Activated B cell treated with CpG ODN at 0.5 μM for 24 hours (primary cell): ENCODE results near the gene PPP6C. TPM values are rescaled to one million over a fixed set of nuclear protein-coding genes. Genes with fewer than 3 reads are reported as not detected.
A peak's percentile ranks its signal among the peaks of the same experiment; 100 is the strongest.
"Not testable (repeated sequence)": the region's sequence is repeated elsewhere in the genome, so short reads cannot be mapped to it uniquely, and the experiment has no call there.

ENCODE experiments used
- ATAC-seq: fragments of 200-7000 bp; cut with Tn5 transposase; one replicate; pipeline ENCODE4 v1.10.0; 2021; ENCODE audit warnings: low read depth, mild to moderate bottlenecking, moderate library complexity
- CTCF ChIA-PET: fragments of 350-600 bp; sonication (Branson Sonifier 250); formaldehyde crosslinking; loops from one replicate; lab custom pipeline; 2021; ENCODE audit warnings: antibody characterized with exemption; lab: Charles Lee
- POLR2A ChIA-PET: fragments of 350-600 bp; sonication (Branson Sonifier 250); formaldehyde crosslinking; loops from one replicate; lab custom pipeline; 2021; ENCODE audit warnings: antibody characterized with exemption; lab: Charles Lee
- DNase-seq: peaks from one replicate; pipeline ENCODE4 v3.0.0; 2022
- H3K27ac Mint-ChIP-seq: one replicate; pipeline ENCODE4 v1.8.0; 2020; ENCODE audit warnings: mixed read lengths
- H3K27me3 Mint-ChIP-seq: one replicate; pipeline ENCODE4 v1.8.0; 2021; ENCODE audit warnings: mixed read lengths
- H3K36me3 Mint-ChIP-seq: one replicate; pipeline ENCODE4 v1.8.0; 2021; ENCODE audit warnings: low read depth, mixed read lengths
- H3K4me1 Mint-ChIP-seq: one replicate; pipeline ENCODE4 v1.8.0; 2021; ENCODE audit warnings: mixed read lengths
- H3K4me3 Mint-ChIP-seq: one replicate; pipeline ENCODE4 v1.8.0; 2020; ENCODE audit warnings: mild to moderate bottlenecking, mixed read lengths
- H3K9me3 Mint-ChIP-seq: one replicate; pipeline ENCODE4 v1.8.0; 2020; ENCODE audit warnings: mixed read lengths
- intact Hi-C: fragments of 100-400 bp; cut with micrococcal nuclease; formaldehyde crosslinking; loops from one replicate; pipeline ENCODE4 v1.15.1; 2024
- total RNA-seq: library from RNA; stranded (reverse); gene quantifications from 2 replicates; pipeline ENCODE4 v1.2.3, GENCODE V29; 2022
- TF ChIP-seq, protein P1 (sequence below): fragments of 200-600 bp; IDR thresholded peaks from one replicate; pipeline ENCODE4 v1.8.0; 2022; ENCODE audit warnings: antibody characterized with exemption, mild to moderate bottlenecking

Gene PPP6C
- total RNA-seq, 1 donor from 2014 or later, result 41.2 TPM

GRCh38 chr9:125190361-125190801 lies 778 bp upstream of the PPP6C start:
- DNase-seq (no peak), ATAC-seq (no peak)
- Mint-ChIP-seq H3K36me3 (peaks cover 10% of the 10 kb centered on the region), H3K27me3 (no peaks in the 10 kb centered on the region), H3K4me3 (peak overlapping the region; percentile 97), H3K27ac (peak overlapping the region; percentile 91), H3K9me3 (no peaks in the 10 kb centered on the region), H3K4me1 (peaks cover 46% of the 10 kb centered on the region)
- ChIA-PET CTCF (no interaction called here), POLR2A (interaction anchor here (0.6 to 4.5 kb wide), 5 partner anchors 9 to 297 kb away, joined by 3 to 36 read pairs (median 8); partner anchors contain the start of genes GAPVD1, HSPA5 and RABEPK)
- TF ChIP-seq, protein P1, sequence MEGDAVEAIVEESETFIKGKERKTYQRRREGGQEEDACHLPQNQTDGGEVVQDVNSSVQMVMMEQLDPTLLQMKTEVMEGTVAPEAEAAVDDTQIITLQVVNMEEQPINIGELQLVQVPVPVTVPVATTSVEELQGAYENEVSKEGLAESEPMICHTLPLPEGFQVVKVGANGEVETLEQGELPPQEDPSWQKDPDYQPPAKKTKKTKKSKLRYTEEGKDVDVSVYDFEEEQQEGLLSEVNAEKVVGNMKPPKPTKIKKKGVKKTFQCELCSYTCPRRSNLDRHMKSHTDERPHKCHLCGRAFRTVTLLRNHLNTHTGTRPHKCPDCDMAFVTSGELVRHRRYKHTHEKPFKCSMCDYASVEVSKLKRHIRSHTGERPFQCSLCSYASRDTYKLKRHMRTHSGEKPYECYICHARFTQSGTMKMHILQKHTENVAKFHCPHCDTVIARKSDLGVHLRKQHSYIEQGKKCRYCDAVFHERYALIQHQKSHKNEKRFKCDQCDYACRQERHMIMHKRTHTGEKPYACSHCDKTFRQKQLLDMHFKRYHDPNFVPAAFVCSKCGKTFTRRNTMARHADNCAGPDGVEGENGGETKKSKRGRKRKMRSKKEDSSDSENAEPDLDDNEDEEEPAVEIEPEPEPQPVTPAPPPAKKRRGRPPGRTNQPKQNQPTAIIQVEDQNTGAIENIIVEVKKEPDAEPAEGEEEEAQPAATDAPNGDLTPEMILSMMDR, result no peak
- intact Hi-C loops, result no loop called here

DNA sequence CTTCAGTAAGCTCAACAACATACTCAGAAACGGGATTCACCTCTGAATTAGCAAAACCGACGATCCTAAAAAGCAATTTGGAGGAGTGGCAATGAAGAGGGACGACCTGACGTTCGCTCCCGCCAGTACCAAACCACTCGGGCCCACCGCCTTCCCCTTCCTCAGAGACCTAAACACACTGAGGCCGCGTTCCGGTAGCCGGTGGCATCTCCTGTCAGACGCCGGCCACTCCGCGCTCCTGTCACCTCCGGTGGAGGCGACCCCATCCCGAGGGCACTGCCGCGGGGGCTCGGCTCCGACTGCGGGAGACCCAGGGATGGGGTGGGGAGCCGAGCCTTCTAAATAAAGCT lies 617 bp downstream of the PPP6C start:
- Mint-ChIP-seq H3K4me1 (peaks cover 41% of the 10 kb centered on the region), H3K36me3 (peaks cover 16% of the 10 kb centered on the region), H3K9me3 (no peaks in the 10 kb centered on the region), H3K4me3 (peak overlapping the region; percentile 97), H3K27ac (peak overlapping the region; percentile 91), H3K27me3 (no peaks in the 10 kb centered on the region)
- POLR2A ChIA-PET, result interaction anchor here (0.7 to 4.5 kb wide), 3 partner anchors 11 to 52 kb away, joined by 3 to 36 read pairs (median 25); partner anchors contain the start of genes HSPA5 and RABEPK
- CTCF ChIA-PET, result no interaction called here
- TF ChIP-seq, protein P1, result no peak
- DNase-seq (no peak), ATAC-seq (peak; percentile 6)
- intact Hi-C loops, result loop anchor here (1.0 to 5.0 kb wide), 8 partner anchors 11 to 418 kb away; partner anchors contain the start of genes ARPC5L, GAPVD1, GOLGA1 and HSPA5

GRCh38 chr9:125183561-125183960 lies 6.0 kb downstream of the PPP6C start:
- Mint-ChIP-seq H3K27me3 (no peaks in the 10 kb centered on the region), H3K27ac (no peak overlapping the region)
- POLR2A ChIA-PET, result no interaction called here

DNA sequence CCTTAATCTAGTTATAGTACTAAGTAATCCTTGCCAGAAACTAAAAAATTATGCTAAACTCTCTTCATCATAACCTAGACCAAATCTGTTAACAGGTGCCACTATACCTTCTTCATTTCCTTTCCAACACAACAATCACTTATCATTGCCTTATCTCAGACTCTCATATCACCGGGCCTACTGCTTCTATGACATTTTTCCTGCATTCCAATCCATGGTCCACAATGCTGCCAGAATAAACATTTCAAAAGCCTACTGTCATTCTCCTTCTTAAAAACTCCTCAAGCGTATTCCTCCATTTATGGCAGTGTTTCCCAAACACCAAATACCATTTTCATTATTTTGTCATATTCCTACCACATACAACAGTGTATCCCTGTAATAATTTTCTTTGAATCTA lies 6.5 kb downstream of the PPP6C start:
- Mint-ChIP-seq H3K9me3 (no peaks in the 10 kb centered on the region), H3K36me3 (peaks cover 32% of the 10 kb centered on the region), H3K27me3 (no peaks in the 10 kb centered on the region), H3K27ac (no peak overlapping the region), H3K4me1 (peaks cover 55% of the 10 kb centered on the region), H3K4me3 (no peak overlapping the region)
- ATAC-seq (no peak), DNase-seq (no peak)
- TF ChIP-seq, protein P1, result no peak
- intact Hi-C loops, result no loop called here
- CTCF ChIA-PET, result no interaction called here
- POLR2A ChIA-PET, result no interaction called here

More at GRCh38 chr9:125183561-125183960, 6.0 kb downstream of the PPP6C start:
- peaks cover 57% of the 10 kb centered on the region for H3K4me1 Mint-ChIP-seq
- ATAC-seq, result no peak
- CTCF ChIA-PET, result no interaction called here
- H3K4me3 Mint-ChIP-seq, result no peak overlapping the region
- TF ChIP-seq, protein P1, result no peak
- intact Hi-C loops, result no loop called here
- peaks cover 30% of the 10 kb centered on the region for H3K36me3 Mint-ChIP-seq
- H3K9me3 Mint-ChIP-seq, result no peaks in the 10 kb centered on the region
- DNase-seq, result no peak

- H3K4me1 Mint-ChIP-seq, result peaks cover 52% of the 10 kb centered on the region
- H3K27ac Mint-ChIP-seq, H3K4me3 Mint-ChIP-seq, POLR2A ChIA-PET, ATAC-seq, DNase-seq, intact Hi-C loops, CTCF ChIA-PET, H3K27me3 Mint-ChIP-seq, H3K9me3 Mint-ChIP-seq: not testable (repeated sequence)
- peaks cover 36% of the 10 kb centered on the region for H3K36me3 Mint-ChIP-seq
These were observed 7.8 kb downstream of the PPP6C start for GRCh38 chr9:125181756-125182155.
